KG1 (cell line): ENCODE measurements around the gene SMIM24.
"Not testable (repeated sequence)": the region's sequence is repeated elsewhere in the genome, so short reads cannot be mapped to it uniquely, and the experiment has no call there.

Experiments
- DNase-seq: peaks from one replicate; lab custom pipeline; 2025; lab: John Stamatoyannopoulos, UW

Gene SMIM24

DNA sequence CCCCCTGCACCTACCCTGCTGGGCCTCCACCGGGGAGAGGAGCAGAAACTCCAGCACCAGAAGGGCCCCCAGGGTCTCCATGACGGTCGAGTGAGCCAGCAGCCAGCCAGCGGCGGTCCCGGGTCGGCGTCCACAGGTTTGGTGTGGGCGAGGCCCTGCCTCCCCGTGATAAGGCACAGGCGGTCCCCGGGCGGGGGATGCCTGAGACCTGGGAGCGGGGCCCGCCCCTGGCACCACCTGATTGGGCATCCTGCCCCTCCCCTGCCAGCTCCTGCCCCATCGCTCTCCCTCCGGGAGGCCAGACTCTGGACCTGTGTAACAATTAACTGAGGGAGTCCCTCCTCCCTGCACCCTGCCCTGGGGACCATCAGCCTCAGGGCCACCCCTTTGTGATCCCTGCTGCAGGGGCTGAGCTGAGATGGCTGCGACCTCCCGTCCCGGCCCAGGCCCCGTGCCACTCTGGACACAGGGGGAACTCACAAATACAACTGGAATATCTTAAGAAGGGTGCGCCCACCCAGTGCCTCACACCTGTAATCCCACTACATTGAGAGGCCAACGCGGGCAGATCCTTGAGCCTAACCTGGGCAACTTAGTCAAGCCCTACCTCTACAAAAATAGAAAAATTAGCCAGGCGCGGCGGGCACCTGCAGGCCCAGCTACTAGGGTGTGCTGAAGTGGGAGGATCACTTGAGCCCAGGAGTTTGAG is at the start of gene SMIM24:
Gene SMIM24, minus strand, starts transcription at position 143 of the 709 bp plus-strand sequence. Its CDS starts 62 bp downstream, at position 81.
- DNase-seq = no peak

DNA sequence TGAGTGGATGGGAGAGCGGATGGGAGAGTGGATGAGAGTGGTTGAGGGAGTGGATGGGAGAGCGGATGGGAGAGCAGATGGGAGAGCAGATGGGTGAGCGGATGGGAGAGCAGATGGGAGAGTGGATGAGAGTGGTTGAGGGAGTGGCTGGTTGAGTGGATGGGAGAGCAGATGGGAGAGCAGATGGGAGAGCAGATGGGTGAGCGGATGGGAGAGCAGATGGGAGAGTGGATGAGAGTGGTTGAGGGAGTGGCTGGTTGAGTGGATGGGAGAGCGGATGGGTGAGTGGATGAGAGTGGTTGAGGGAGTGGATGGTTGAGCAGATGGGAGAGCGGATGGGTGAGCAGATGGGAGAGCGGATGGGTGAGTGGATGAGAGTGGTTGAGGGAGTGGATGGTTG is 49.0 kb upstream of the SMIM24 start:
- not testable (repeated sequence) for DNase-seq

DNA sequence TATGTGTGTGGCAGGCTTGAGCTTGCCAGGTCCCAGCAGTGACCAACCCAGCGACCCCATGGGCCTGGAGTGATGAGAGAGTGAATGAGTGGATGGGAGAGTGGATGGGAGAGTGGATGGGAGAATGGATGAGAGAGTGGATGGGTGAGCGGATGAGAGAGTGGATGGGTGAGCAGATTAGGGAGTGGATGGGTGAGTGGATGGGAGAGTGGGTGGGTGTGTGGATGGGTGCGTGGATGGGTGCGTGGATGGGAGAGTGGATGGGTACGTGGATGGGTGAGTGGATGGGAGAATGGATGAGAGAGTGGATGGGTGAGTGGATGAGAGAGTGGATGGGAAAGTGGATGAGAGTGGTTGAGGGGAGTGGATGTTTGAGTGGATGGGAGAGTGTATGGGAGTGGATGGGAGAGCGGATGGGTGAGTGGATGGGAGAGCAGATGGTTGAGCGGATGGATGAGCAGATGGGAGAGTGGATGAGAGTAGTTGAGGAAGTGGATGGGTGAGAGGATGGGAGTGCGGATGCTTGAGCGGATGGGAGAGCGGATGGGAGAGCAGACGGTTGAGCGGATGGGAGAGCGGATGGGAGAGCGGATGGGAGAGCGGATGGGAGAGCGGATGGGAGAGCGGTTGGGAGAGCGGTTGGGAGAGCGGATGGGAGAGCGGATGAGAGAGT is 48.4 kb upstream of the SMIM24 start:
- DNase-seq = no peak

DNA sequence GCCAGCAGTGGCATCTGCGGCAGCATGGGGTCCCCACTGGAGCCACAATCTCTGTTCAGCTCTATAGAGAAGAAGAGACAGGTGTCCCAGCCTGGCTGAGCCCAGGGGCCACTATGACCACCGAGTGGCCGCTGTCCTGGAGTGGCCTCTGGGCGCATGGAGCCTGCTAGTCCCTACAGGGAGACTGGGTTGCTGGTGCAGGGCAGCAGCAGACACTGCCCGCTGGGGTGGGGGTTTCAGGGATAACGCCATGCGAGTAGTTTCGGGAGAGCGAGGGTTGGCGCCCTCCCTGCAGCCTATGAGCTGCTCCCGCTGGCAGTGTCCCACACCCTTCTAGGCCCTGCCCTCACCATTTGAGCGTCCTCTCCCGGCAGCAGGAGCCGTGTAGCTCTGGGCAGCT is 47.8 kb upstream of the SMIM24 start:
- DNase-seq = no peak

DNA sequence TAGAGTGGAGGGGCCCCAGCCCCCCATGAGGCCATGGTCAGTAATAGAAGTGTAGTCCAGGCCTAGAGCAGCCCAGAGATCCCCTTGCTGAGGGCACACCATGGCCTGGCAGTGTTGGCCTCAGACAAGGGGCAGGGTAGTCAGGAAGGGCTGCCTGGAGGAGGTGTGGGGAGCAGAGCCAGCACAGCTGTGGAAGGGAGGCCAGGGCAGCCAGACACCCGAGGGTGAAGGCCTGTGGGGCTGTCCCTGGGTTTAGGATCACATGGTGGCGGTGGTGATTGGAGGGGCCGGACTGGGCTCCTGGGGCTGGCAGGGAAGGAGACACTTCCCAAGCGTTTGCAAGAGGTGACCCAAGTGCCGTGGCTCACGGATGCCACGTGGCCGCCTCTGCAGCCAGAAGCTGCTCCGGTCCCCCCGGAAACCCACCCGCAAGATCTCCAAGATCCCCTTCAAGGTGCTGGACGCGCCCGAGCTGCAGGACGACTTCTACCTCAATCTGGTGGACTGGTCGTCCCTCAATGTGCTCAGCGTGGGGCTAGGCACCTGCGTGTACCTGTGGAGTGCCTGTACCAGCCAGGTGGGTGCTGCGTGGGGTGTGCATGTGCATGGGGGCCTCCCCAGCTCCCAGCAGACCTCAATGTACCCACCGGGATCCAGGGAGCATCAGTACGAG is 47.0 kb upstream of the SMIM24 start:
- no peak for DNase-seq

DNA sequence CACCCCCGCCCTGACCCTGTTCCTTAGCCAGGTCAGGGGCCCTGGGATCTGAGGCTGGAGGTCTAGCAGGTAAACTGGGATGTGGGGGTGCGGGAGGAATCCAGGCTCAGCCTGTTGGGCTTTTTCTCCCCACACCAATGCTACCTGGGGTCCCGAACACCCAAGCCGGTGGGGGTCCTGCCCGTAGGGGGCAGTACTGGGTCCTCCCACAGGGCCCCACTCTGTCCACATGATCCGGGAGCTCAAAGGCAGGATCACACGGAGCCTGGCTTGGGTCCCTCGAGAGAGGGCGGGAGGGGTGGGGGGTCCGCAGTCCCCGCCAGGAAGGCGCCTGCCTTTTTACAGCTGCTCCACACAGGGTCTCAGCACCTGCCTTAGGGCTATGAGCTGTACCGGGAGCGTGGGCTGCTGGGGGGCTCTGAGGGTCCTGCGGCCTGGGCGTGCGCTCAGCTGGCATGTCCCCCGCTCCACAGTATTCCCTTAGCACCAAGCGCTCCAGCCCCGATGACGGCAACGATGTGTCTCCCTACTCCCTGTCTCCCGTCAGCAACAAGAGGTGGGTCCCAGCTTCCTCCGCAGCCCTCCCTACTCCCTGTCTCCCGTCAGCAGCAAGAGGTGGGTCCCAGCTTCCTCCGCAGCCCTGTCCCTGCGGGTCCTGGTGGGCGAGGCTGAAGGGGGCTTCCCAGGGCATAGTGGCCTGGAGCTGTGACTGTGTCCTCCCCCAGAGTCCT is 46.3 kb upstream of the SMIM24 start:
- no peak for DNase-seq

DNA sequence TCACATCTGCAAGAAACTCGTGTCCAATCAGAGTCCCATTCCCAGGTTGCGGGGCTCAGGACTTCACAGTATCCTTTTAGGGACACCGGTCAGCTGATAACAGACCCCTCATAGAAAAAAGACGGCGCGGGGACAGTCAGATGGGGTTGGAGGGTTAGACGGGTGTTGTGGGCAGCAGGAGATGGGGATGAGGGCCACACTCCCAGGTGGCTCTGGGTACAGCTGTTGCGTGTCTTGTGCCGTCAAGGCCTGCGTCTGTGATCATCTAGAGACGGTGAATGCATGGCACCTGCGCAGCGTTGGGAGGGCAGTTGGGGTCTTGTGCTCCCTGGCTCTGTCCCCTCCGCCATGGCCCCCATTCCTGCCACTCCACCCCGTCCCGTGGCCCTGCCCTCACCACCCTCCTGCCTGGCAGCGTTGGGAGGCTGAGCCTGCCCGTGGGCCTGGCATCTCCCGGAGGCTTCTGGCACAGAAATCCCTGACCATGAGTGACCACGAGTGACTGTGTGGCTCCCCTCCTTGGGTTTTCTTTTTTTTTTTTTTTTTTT is 44.7 kb upstream of the SMIM24 start:
- no peak for DNase-seq

DNA sequence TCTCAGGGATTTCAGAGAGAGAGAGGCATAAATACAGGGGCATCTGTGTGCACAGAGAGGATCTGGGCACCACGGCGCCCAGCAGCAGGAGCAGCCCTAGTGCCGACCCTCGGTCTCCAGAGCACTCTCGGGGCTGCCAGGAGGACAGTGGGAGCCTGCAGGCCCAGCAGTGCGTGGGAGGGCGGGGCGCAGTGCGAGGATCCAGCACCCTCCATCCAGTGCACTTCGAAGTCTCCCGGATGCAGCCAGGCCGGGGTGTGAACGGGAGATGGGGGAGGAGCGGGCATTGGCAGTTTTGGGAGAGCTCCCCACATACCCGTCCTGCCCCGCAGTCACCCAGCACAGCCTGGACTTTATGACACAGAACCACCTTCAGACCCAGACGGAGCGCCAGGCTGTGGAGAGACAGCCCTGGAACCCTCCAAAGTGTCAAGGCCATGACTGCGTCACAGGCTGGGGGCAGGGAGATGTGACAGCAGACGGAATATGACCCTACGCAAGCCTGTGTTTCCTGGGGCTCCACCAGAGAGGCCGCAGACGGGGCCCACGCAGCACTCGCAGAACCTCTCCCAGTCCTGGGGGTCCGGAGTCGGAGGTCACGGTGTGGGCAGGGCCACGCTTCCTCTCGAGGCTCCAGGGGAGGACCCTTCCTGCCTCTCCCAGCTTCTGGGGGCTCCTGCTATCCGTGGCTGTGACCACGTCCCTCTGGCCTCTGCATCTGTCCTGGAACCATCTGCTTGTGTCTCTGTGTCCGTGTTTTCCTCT is 43.9 kb upstream of the SMIM24 start:
- no peak for DNase-seq

DNA sequence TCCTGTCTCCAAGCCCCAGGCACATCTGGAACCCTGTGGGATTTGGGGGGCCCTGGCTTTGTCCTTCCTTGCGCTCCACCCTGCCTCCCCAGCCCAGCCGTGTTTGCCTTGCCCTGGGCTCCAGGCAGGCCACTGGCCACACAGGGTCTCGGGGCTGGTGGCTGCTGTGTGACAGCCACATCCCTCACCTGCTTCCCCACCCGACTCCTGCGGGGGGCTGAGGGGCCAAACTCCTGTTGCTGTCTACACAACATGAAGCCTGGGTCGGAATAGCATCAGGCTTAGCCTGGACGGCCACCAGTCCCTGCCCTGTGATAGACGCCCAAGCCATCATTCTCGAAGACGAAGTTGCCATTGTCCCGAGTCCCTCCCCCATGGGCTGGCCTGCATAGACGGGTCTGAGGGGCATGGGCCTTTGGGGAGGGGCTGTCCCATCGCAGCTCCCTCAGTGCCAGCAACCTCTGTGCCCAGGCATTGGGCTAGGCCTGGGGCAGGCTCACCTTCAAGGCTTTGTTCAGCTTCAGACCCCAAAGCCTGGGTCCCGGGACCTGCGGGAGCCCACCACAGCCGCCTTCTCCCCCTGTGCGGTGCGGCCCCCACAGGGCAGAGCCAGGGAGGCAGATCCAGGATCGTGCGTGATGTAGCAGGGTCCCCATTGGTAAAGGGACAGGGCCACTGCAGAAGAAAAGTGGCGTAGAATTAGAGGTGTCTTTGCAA is 43.2 kb upstream of the SMIM24 start:
- no peak for DNase-seq

DNA sequence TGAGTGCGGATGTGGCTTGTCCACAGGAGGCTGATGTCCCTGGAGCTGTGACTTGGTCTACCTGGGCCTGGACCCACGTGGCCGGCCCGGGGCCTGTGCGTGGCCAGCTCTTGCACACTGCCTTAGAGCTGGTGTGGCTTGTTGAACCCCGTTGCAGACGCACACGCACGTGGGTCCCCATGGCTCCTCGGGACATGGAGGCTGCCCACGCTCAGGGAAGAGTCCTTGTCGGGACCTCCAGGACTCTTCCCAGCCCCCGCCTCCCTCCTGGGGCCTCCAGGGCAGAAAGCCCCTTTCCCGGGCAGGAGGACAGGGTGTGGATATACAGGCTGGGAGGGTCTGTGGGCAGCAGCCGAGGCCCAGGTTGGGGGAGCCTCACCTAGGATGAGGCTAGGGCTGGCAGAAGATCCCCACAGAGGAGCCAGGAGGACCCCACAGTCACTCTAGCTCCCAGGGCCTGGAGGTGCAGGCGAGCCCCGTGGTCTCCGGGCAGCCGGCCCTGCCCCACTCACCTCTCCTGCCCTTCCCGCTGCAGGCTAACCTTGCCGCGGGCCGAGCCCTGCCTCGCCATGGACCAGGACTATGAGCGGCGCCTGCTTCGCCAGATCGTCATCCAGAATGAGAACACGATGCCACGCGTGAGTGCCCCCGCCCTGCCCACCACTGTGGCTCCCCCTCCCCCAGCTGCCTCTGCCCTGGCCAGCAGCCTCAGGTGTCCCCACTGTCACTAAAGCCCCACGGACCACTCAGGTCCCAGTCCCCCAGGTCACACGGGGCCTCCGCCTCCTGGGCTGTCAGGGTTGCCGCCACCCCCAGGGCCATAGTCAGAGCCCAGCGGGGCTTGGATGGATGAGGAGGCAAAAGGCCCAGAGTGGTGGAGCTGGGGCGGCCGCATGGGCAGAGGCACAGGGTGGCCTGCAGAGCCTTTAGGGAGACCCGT is 42.4 kb upstream of the SMIM24 start:
- no peak for DNase-seq

DNA sequence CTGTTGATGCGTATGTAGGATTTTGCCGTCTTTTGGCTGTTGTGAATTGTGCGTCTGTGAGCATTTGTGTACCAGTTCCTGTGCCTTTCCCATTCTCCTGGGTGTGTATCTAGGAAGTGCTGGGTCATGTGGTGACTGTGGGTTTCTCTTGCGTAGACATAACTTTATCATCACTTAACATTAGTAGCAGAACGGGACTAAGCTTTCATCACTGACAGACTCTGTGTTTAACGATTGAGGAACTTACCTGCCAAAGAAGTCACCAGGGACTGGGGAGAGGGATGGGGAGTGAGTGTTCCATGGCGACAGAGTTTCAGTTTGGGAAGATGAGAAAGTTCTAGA is 40.8 kb upstream of the SMIM24 start:
- DNase-seq = no peak

DNA sequence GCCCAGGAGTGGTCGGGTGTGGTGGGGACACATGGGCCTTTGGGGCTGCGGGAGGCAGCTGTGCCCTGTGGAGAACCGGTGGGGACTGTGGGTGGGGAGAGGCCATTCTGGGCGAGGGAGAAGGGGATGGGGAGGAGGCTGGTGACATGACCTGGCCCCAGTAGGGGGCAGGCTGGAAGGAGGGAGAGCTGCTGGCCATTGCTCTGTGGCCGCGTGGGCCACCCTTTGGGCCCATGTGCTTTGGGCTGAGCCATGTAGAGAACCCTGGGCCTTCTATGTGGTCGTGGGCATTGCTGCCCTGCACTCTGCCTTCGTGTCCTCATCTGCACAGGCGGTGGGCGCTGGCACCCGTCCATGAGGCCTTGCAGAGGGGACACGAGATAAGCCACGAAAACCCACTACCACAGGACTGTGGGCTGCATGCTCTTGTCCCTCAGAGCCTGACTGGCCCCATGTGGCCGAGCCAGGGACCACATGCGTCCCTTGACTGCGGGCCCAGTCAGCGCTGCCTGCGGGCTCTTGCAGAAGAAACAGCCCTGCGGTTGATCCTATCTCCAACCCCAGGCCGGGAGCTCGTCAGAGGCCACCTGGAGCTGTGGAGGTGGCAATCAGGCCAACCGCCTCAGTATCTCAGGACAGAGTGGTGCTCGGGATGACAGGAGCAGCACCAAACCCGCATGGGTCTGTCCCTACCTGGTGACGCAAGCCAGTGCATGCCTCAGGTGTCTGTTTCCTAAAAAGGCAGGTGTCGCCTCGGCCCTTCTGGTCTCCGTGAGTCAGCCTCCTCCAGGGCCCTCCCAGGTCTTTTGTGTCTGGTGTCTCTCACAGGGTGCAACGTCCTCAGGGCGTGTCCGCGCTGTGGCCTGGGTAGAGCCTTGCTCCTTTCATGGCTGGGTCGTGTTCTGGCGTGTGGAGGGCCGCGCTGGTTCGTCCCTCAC is 40.1 kb upstream of the SMIM24 start:
- DNase-seq = no peak

DNA sequence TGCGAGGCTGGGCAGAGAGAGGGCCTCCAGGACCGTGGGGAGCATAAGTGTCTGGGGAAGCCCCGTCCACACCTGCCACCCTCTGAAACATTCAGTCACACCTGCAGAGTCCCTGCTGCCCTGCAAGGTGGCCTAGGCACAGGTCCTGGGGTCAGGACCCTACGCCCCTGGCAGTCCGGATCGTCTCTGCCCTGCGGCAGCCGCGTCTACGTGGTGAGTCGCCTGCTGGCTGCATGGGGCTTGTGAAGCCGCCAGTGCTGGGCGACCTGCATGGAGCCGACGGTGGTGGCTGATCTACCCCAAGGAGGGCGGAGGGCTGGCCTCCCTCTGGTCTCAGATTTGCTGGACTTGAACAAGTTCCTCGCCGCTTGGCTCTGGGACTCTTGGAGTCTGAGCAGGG is 38.8 kb upstream of the SMIM24 start:
- DNase-seq = no peak

DNA sequence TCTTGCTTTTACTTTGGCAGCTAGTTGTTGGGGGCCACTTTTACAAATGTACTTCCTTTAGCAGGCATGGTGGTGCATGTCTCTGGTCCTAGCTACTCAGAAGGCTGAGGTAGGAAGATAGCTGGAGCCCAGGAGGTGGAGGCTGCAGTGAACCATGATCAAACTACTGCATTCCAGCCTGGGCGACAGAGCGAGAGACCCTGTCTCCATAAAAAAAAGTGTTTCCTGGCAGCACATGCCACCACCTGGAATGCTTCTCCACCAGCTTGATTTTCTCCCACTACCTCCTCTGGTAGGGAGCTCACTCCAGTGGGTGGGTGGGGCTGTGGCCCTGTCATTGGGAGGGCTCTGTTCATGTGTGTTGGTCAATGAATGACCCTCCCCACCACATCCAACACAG is 38.3 kb upstream of the SMIM24 start:
- no peak for DNase-seq

DNA sequence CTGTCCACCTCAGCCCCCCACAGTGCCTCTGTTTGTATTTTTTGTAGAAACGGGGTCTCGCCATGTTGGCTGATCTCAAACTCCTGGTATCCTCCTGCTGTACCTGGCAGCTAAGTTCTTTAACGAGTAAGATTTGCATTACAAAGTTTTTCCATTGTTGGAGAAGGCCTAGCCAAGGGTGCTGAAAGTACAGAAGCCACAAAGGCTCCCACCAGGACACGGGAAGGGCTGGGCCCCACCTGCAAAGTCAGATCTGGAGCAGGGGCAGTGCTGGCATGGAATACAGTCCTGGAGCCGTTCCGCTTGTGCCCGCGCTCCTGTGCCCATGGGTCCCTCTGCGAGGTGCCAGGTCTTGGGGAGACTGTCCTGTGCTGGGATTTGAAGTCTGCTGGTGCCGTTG is 37.9 kb upstream of the SMIM24 start:
- DNase-seq = no peak

DNA sequence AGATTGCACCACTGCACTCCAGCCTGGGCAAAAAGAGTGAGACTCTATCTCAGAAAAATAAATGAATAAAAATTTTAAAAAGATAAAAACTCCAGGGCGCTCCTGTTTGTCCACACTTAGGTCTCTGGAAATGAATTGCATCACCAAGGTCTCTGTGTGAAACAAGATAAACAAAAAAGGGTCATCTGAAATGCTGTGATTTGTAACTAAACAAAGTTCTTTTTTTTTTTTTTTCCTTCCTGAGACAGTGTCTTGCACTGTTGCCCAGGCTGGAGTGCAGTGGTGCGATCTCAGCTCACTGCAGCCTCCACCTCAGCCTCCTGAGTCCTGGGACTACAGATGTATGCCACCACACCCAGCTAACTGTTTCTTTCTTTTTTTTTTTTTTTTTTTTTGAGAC is 37.3 kb upstream of the SMIM24 start:
- DNase-seq = no peak

DNA sequence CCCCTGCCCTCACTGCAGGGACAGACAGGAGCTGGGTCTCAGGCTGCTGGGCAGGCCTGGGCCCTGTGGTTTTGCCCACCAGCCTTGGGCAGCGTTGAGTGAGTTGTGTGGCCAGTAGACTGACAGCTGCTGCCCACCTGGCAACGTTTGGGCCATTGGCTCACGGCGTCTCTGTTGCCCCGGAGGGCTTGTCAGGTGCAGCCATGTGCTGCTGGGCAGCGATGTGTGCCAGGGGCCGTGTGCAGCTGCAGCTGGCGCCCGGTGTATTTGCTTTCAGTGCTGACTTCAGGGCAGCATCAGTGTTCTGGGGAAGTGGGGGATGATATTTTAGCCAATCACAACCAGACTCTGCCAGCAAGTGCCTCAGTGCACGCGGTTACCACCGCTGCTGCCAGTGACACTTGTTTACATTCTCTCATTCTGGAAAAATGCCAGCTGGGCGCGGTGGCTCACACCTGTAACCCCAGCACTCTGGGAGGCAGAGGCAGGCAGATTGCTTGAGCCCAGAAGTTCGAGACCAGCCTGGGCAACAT is 36.4 kb upstream of the SMIM24 start:
- DNase-seq = no peak

DNA sequence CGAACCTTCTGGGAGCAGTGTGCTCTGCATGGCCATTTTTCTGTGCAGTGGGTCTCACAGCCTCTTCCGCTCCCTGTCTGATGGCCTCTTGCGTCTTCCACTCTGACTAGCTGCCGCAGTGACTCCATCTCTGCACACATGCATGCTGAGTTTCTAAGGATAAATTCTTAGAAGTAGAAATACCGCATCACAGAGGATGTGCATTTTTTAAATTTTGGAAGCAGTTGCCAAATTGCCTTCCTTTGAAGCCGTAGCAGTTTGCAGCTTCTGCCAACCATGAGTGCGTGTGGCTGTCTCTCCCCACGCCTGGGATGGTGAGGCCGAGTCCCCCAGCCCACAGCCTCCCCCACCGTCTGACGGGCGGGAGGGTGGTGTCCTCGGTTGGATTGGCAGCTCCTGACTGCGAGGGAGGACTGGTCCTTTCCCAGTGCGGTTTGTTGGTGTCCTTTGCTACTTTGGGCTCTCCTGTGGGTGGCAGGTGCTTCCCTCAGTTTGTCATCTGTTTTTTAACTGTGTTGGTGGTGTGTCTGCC is 35.6 kb upstream of the SMIM24 start:
- no peak for DNase-seq
